HFFc6 (cell line): ENCODE data around the gene TFCP2L1. TPM values are rescaled to one million over a fixed set of nuclear protein-coding genes. Genes with fewer than 3 reads are reported as not detected.

Source experiments
- DNase-seq: peaks from one replicate; pipeline ENCODE4 v3.0.0-alpha.2; 2018
- H3K27ac Mint-ChIP-seq: 2 replicates; pipeline ENCODE4 v1.8.0; 2020; ENCODE audit warnings: mild to moderate bottlenecking, mixed read lengths
- H3K27me3 Mint-ChIP-seq: 2 replicates; pipeline ENCODE4 v1.8.0; 2021; ENCODE audit warnings: mild to moderate bottlenecking, moderate library complexity, mixed read lengths; ENCODE audit not compliant: insufficient read depth
- H3K36me3 Mint-ChIP-seq: 2 replicates; pipeline ENCODE4 v1.8.0; 2021; ENCODE audit warnings: low read depth, mixed read lengths
- H3K4me1 Mint-ChIP-seq: 2 replicates; pipeline ENCODE4 v1.8.0; 2020; ENCODE audit warnings: low read depth, mixed read lengths
- H3K4me3 Mint-ChIP-seq: 2 replicates; pipeline ENCODE4 v1.8.0; 2020; ENCODE audit warnings: mild to moderate bottlenecking, moderate library complexity, mixed read lengths
- H3K9me3 Mint-ChIP-seq: 2 replicates; pipeline ENCODE4 v1.8.0; 2020; ENCODE audit warnings: mild to moderate bottlenecking, mixed read lengths
- CTCF ChIP-seq: fragments of 200-600 bp; sonication (generic); IDR thresholded peaks from 2 replicates; pipeline ENCODE4 v1.5.0; 2021; ENCODE audit warnings: antibody characterized with exemption, mild to moderate bottlenecking
- total RNA-seq, 6 experiments: library from RNA; stranded (reverse); fragmentation: NEBNext Ultra II Directional; extraction: Animal tissue kit (Norgen Biotek cat#: 25700); gene quantifications; 2 replicates in 1 of 6; 3 replicates in 5 of 6; pipeline ENCODE4 v1.2.3, GENCODE V29; 2021

Gene TFCP2L1
- total RNA-seq, 6 experiments from 2014 or later: 0.03 TPM; not detected in 5

- Mint-ChIP-seq H3K9me3 (no peaks in the 10 kb centered on the region), H3K36me3 (no peaks in the 10 kb centered on the region), H3K27me3 (peaks cover 56% of the 10 kb centered on the region), H3K27ac (no peak overlapping the region), H3K4me1 (no peaks in the 10 kb centered on the region), H3K4me3 (no peak overlapping the region)
- DNase-seq: no peak
- no peak for TF ChIP-seq CTCF
These were observed 38.2 kb downstream of the TFCP2L1 start for GRCh38 chr2:121246704-121247255.

GRCh38 chr2:121245913-121246312 lies 39.1 kb downstream of the TFCP2L1 start:
- TF ChIP-seq CTCF: no peak
- DNase-seq: no peak
- peaks cover 64% of the 10 kb centered on the region for H3K27me3 Mint-ChIP-seq
- H3K27ac Mint-ChIP-seq: no peak overlapping the region
- no peak overlapping the region for H3K4me3 Mint-ChIP-seq
- H3K4me1 Mint-ChIP-seq: no peaks in the 10 kb centered on the region
- H3K36me3 Mint-ChIP-seq: no peaks in the 10 kb centered on the region
- H3K9me3 Mint-ChIP-seq: no peaks in the 10 kb centered on the region

GRCh38 chr2:121245120-121245820 lies 39.7 kb downstream of the TFCP2L1 start:
- Mint-ChIP-seq H3K27ac (no peak overlapping the region), H3K9me3 (no peaks in the 10 kb centered on the region), H3K4me3 (no peak overlapping the region), H3K4me1 (no peaks in the 10 kb centered on the region), H3K36me3 (no peaks in the 10 kb centered on the region), H3K27me3 (peaks cover 66% of the 10 kb centered on the region)
- no peak for TF ChIP-seq CTCF
- DNase-seq: no peak

- Mint-ChIP-seq H3K27ac (no peak overlapping the region), H3K36me3 (no peaks in the 10 kb centered on the region), H3K9me3 (no peaks in the 10 kb centered on the region), H3K4me3 (no peak overlapping the region), H3K27me3 (peaks cover 65% of the 10 kb centered on the region), H3K4me1 (no peaks in the 10 kb centered on the region)
- no peak for DNase-seq
- no peak for TF ChIP-seq CTCF
These were observed 40.4 kb downstream of the TFCP2L1 start for GRCh38 chr2:121244616-121245015.

GRCh38 chr2:121243821-121244460 lies 41.1 kb downstream of the TFCP2L1 start:
- no peaks in the 10 kb centered on the region for H3K36me3 Mint-ChIP-seq

More at GRCh38 chr2:121243821-121244460, 41.1 kb downstream of the TFCP2L1 start:
- no peaks in the 10 kb centered on the region for H3K4me1 Mint-ChIP-seq
- DNase-seq: no peak
- peaks cover 65% of the 10 kb centered on the region for H3K27me3 Mint-ChIP-seq
- no peak overlapping the region for H3K4me3 Mint-ChIP-seq
- no peak overlapping the region for H3K27ac Mint-ChIP-seq
- no peaks in the 10 kb centered on the region for H3K9me3 Mint-ChIP-seq
- TF ChIP-seq CTCF: no peak
